HG03571 (cell line): ENCODE data around the gene TARM1.
"Not testable (repeated sequence)": the region's sequence is repeated elsewhere in the genome, so short reads cannot be mapped to it uniquely, and the experiment has no call there.

Experiments
- ATAC-seq: cut with Tn5 transposase; IDR thresholded peaks from one replicate; pipeline ENCODE4 v1.9.1; 2021; ENCODE audit not compliant: unreplicated experiment

Gene TARM1

GRCh38 chr19:54099903-54100255, 18.7 kb upstream of the TARM1 start:
- not testable (repeated sequence) for ATAC-seq

GRCh38 chr19:54099190-54099902, 18.2 kb upstream of the TARM1 start:
- ATAC-seq, result no peak

DNA sequence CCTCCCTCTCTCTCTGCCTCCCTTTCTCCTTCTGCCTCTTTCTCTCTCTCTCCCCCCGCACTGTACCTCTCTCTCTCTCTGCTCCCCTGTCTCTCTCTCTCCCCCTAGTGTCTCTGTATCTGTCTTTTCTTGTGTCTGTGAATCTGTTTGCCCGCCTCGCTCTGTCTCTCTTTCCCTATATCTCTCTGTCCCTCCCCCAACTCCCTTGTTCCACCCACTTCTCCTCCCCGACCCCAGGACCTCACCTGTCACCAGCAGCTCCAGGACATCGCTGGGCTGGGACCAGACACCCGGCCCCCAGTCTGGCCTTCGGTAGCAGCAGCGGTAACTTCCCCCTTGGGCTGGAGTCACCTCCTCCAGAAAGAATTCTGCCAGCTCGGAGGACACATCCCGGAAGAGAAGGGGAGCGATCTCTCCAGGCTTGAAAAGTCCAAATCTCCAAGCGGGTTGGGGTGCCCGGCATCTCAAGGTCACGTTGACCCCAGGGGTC, 15.5 kb upstream of the TARM1 start:
- no peak for ATAC-seq

GRCh38 chr19:54095859-54096616, 14.9 kb upstream of the TARM1 start:
- ATAC-seq, result not testable (repeated sequence)

GRCh38 chr19:54095136-54095858, 14.1 kb upstream of the TARM1 start:
- no peak for ATAC-seq

- no peak for ATAC-seq
Observed at GRCh38 chr19:54094426-54095000, 13.3 kb upstream of the TARM1 start.

DNA sequence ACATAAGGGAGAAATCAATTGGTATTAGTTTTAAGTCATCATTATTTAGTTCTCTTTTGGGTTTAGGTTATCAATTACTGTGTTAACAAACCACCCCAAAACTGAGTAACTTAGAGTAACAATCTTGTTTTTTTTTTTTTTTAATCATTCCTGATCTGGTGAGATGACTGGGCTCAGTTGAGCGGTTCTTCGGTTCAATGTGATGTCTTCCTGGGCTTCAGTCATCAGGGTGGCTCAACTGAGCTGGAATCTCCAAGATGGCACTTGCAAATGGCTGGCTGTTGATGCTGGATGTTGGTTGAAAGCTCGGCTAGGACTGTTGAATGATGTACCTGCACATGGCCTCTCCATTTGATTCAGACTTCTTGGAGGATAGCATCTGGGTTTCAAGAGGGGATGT, 3.2 kb upstream of the TARM1 start:
- ATAC-seq, result no peak

- ATAC-seq, result no peak
Observed at GRCh38 chr19:54077334-54077733, 3.8 kb downstream of the TARM1 start.

- no peak for ATAC-seq
Observed at GRCh38 chr19:54074851-54075250, 6.3 kb downstream of the TARM1 start.

DNA sequence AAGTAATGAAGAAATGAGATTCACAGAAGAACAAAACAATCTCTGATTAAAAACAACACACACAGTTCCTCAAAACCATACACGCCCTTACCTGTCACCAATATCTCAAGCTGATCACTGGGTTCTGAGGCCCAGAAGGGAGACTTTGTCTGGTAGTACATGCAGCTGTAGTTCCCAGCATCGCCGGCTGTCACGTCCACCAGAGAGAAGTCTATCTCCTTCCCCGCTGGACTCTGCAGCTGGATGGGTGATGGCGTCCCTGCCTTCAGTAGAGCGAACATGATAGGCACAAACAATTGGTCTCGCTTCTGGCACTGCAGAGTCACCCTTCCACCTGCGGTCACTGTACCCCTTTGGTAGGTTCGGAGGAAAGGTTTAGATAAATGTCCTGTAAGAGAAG, 7.3 kb downstream of the TARM1 start:
- no peak for ATAC-seq

GRCh38 chr19:54069470-54069869, 11.7 kb downstream of the TARM1 start:
- ATAC-seq, result no peak

- ATAC-seq, result no peak
Observed at GRCh38 chr19:54063350-54064116, 17.6 kb downstream of the TARM1 start, which contains the start of gene VSTM1. TSS of gene VSTM1 (minus strand) at chr19:54063897. CDS start at chr19:54063777, 120 bp downstream.

- no peak for ATAC-seq
Observed at GRCh38 chr19:54062643-54063042, 18.5 kb downstream of the TARM1 start.

- ATAC-seq, result no peak
Observed at GRCh38 chr19:54047616-54048015, 33.5 kb downstream of the TARM1 start.

DNA sequence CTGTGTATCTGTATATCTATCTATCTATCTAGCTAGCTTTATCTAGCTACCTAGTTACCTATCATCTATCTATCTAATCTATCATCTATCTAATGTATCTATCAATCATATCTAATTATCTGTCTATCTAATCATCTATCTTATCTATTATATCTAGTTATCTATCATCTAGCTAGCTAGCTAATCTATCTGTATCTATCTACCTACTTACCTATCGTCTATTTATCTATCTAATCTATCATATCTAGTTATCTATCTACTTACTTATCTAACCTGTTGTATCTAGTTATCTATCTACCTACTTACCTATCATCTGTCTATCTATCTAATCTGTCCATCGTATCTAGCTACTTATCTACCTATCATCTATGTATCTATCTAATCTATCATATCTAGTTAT, 35.4 kb downstream of the TARM1 start:
- ATAC-seq, result no peak

GRCh38 chr19:54042989-54043388, 38.2 kb downstream of the TARM1 start:
- no peak for ATAC-seq

DNA sequence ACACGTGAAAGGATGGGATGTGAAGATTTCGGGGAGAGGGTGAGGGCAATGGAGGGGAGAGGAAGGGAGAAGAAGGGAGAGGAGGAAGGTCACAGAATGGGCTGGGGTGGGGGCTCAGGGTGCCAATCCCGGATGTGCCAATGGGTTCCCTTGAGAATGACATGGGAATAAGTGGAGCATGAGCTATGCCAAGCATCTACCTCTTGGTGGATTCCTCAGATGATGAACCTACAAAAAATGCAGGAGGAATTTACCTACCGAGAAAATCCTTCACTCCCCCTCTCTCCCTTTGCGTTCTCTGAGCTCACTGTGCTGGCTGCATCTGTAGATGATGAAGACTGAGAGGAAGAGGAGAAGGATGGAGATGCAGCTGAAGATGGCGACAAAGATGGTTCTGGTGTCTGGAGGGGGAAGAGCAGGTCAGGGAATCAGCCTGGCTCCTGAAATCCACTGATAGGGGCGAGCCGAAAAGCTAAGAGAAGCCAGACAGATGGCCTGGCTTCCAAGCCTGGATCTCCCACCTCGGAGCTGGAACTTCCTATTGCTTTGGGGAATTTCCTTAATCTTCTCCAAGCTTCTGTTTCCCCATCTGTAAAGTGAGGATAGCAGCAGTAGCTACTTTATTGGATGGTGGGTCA, 39.1 kb downstream of the TARM1 start:
- ATAC-seq, result no peak

DNA sequence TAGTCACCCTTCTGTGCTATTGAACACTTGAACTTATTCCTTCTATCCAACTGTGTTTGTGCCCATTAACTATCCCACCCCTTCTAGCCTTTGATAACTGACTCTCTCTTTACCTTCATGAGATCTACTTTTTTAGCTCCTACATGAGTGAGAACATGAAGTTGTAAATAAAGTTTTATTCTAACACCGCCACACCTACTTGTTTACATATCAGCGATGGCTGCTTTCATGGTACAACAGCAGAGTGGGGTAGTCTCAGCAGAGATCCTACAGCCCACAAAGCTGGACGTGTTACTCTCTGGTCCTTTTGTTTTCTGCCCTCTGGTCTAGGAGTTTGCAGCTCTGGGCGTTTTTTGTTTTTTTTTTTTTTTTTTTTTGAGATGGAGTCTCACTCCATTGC, 41.2 kb downstream of the TARM1 start:
- no peak for ATAC-seq

DNA sequence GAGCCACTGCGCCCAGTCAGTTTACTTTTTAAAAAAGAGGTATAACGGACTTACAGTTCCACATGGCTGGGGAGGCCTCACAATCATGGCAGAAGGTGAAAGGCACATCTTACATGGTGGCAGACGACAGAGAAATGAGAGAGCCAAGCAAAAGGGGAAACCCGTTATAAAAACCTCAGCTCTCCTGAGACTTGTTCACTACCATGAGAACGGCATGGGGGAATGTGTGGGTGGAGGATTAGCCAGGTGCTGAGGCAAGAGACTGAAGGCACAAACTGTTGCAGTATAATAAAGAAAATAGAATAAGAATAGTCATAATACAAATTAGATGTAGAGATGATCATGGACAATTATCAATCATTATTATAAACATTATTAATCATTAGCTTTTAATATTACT, 44.6 kb downstream of the TARM1 start:
- ATAC-seq, result not testable (repeated sequence)
